ENCODE results near the gene TMEM45A. TPM values are rescaled to one million over a fixed set of nuclear protein-coding genes. Genes with fewer than 3 reads are reported as not detected.

The TMEM45A gene
- total RNA-seq, 1 donor = 50.6 TPM

DNA sequence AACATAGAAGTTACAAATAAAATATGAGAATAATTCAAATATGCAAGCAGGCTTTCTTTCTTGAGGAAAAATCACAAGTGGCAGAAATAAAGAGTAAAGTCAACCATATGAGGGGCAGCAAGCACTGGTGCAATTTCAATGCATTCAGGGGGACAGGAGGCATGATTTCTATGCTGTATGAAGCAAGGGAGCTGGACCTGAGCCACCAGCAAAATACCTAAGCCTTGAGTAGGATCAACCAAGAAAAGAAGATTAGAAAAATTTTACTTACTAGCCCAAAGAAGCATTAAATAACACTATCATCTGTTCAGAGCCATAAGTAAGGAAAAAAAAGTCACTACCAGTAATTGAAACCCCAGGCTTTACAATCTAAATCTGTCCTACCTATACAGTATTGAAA lies 123.3 kb downstream of the TMEM45A start:
- peak; percentile 76 for DNase-seq (ENCODE audit: low read depth)
- no peak overlapping the region for H3K4me3 ChIP-seq (ENCODE audit: low read depth, low read length)
- TF ChIP-seq, protein P1, sequence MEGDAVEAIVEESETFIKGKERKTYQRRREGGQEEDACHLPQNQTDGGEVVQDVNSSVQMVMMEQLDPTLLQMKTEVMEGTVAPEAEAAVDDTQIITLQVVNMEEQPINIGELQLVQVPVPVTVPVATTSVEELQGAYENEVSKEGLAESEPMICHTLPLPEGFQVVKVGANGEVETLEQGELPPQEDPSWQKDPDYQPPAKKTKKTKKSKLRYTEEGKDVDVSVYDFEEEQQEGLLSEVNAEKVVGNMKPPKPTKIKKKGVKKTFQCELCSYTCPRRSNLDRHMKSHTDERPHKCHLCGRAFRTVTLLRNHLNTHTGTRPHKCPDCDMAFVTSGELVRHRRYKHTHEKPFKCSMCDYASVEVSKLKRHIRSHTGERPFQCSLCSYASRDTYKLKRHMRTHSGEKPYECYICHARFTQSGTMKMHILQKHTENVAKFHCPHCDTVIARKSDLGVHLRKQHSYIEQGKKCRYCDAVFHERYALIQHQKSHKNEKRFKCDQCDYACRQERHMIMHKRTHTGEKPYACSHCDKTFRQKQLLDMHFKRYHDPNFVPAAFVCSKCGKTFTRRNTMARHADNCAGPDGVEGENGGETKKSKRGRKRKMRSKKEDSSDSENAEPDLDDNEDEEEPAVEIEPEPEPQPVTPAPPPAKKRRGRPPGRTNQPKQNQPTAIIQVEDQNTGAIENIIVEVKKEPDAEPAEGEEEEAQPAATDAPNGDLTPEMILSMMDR (IDR thresholded peaks at IDR 0.05; ENCODE audit: insufficient read depth, low read length) = no peak

DNA sequence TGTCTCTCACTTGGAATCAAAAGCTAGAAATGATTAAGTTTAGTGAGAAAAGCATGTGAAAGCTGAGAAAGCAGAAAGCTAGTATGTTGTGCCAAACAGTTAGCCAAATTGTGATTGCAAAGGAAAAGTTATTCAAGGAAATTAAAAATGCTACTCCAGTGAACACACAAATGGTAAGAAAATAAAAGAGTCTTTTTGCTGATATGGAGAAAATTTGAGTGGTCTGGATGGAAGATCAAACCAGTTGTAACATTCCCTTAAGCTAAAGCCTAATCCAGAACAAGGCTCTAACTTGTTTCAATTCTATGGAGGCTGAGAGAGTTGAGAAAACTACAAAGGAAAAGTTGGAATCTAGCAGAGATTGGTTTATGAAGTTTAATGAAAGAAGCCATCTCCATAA lies 128.8 kb downstream of the TMEM45A start:
- no peak overlapping the region for H3K4me3 ChIP-seq (ENCODE audit: low read depth, low read length)
- no peak for DNase-seq (ENCODE audit: low read depth)
- TF ChIP-seq, protein P1 (IDR thresholded peaks at IDR 0.05; ENCODE audit: insufficient read depth, low read length) = no peak

Other genes starting within 250 kb of the TMEM45A start
- gene TBC1D23, start 231.6 kb upstream of the TMEM45A start, total RNA-seq (ENCODE audit: low replicate concordance) = 76.4 and 157 TPM in 2 replicates
- 15.2 and 27.7 TPM in 2 replicates for gene NIT2, start 157.9 kb upstream of the TMEM45A start, total RNA-seq (ENCODE audit: low replicate concordance)
- gene TOMM70, start 91.5 kb upstream of the TMEM45A start, total RNA-seq (ENCODE audit: low replicate concordance) = 62.0 and 64.5 TPM in 2 replicates
- 3.0 and 11.0 TPM in 2 replicates for gene LNP1, start 91.1 kb upstream of the TMEM45A start, total RNA-seq (ENCODE audit: low replicate concordance)
- gene ADGRG7, start 117.0 kb downstream of the TMEM45A start, total RNA-seq (ENCODE audit: low replicate concordance) = not detected in 2 replicates
- 68.9 and 143 TPM in 2 replicates for gene TFG, start 216.9 kb downstream of the TMEM45A start, total RNA-seq (ENCODE audit: low replicate concordance)